DMS153 (cell line): ENCODE data around the gene GDF10.

ENCODE experiments used
- DNase-seq: peaks from one replicate; lab custom pipeline; 2025; lab: John Stamatoyannopoulos, UW

GDF10 gene

DNA sequence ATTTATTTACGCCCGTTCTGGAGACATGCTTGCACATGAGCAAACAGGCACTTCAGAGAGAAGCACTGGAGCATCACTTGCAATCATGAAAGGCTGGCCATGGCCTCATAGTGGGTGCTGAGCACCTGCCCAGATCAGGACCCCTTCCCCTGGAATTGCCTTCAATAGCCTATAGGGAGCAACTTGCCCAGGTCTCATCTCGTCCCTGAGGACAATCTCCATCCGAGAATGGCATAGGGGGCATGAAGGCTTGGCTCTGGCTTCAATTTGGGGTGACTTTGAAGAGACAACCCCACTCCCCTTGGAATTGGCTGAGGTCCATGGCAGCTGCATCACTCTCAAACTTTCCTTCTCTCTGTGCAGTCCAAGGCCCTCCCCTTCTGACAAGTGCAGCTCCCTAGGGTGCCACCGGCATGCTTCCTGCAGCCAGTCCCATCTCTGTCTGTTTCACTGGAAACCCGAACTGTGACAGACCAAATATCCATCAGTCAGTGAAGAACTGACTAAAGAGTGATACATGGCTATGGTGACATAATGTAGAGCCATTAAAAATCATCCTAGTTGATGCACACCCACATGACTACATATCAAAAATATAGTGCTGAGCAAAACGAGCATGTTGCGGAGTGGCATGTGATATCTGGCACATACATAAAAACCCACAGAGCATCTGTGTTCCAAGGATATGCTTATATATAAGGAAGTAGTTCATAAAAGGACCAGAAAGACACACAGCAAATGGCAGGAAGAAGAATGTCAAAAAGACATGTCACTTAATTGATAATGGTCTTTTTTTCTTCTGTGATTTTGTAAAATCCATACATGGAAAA lies 34.7 kb downstream of the GDF10 start:
- DNase-seq = no peak

DNA sequence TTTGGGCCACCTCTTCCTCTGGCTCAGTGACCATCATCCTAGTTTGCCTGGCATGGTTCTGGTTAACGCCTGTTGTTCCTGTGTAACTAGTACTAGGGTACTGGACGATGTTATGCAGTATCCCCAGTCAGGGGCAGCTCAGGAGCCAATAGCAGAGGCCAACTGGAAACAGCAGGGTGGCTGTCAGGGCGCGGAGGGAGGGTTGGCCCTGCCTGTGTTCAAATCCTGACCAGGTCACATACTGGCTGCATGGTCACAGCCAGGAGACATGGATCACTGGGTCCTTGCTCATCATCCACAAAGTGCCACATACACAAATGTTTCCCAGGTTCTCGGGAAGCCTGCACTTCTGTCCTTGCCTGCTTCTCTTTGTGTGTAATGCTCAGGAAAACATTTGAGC lies 35.9 kb downstream of the GDF10 start:
- no peak for DNase-seq

DNA sequence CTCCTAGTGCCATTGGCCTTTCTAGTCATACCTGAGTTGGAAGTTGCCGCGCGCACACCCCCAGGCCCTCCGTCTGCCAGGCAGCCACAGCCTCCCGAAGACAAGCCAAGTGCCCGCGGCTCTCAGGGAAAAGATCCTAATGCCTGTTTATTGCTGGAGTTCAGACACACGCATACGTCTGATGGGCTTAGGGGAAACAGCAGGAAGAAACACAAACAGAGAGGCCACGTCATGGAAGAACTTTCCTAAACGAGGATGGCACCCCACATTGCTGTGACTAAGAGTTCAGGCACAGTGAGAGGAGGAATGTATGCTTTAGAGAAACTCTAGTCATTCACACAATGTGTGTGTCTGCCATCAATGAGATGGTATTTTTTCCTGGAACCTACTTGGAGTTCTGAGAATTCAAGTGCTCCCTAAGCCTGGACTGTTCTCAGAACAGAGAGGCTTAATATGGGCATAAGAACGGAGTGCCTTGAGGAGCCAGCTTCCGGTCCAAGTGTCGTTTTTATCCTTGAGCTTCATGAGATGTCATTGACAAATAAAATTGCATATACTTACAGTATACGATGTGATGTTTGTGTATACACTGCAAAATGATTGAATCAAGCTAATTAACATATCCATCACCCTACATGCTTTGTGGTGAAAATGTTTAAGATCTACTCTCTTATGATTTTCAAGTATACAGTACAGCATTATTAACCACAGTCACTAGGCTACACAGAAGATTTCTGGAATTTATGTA lies 36.6 kb downstream of the GDF10 start:
- no peak for DNase-seq

DNA sequence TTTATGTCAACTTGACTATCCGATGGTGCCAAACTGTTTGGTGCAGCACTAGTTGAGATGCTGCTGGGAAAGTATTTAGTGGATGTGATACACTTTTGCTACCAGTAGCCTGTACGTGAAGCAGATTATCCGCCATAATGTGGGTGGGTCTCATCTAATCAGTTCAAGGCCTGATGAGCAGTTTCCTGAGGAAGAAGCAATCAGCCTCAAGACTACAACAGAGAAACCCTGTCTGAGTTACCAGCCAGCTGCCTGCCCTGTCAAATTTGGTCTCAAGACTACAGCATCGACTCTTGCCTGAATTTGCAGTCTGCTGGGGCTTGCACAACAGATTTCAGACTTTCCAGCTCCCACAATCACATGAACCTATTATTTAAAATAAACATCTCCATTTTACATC lies 37.3 kb downstream of the GDF10 start:
- no peak for DNase-seq

DNA sequence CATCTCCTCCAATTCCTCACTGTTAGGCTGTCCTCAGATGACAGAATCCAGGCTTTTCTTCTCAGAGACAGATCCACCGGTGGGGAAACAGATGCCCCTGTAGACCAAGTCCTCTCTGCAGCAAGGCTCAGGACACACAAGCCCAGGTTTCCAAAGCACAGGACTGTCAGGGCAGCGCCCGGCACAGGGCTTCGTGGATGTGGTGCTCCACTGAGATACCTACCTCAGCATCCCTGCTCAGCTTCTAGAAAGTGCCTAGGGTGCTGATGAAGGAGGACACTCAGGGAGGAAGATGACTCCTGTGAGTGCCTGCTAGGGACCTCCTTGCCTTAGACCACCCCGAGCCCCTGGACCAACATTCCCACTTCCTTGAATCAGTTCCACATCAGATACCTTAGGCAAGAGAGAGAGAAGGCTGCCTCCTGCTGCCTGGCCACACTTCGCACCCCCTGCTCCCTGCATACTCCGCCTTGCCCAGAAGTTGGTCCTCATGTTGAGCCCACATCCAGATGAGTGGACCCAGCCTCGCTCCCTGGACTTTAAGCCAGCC lies 39.3 kb downstream of the GDF10 start:
- DNase-seq = no peak

DNA sequence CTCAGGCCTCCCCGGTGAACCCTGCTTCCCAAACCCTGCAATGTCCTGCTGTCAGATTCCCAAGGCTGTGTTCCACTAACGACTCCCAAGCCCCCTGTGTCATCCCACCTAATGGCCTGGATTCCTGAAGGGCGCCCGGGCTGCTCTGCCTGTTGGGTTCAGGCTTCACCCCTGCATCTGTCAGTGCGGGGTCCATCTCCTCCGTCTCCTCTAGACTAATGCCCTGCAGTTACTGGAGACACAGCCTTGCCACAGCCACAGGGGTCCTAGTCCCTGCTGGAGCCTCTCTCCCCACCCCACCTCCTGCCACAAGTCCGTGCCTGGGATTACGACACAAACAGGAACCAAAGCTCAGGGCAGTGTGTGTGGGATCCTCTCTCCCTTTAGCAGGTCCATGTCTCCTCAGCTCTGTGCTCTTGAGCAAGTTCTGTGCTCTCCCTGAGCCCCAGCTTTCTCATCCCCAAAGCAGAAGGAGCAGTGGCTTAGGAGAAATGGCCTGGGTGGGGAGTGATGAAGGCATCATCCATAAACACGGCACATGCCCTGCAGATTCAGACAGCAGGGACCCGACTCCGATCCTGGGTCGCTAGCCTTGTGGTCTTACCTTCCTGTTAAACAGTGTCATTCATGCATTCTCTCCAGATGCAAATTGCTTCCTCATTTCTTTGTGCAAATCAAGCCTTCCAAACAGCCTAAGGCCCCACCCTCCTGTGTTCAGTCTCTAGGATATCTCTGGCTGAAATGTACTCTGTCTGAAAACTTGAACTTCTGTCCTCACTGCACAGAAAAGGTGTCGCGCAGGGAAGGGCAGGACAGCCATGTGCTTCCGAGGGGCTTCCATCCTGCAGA lies 40.0 kb downstream of the GDF10 start:
- DNase-seq = no peak

DNA sequence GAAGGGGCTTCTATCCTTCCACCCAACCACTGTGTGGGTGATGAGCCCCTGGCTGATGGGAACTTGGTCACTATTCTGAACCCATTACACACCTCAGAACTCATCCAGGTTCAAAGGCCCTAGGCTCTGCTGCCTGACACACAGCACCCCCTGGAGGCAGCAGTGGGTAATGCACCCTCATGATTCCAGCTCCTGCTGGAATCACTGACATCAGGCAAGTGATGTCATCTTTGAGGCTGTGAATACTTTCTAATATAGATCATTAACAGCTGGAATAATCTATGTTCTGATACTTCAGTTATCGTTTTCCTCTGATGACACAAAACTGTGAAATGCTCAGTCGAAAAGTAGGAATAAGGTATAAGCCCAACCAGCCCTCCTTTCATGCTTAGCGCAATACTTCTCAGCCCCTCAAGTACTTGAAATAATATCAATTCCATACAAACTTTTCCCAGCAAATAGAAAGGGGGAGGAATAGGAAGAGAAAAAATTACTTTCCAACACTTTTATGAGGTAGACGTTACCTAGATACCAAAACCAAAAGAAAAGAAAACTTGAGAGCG lies 40.7 kb downstream of the GDF10 start:
- peak; percentile 5 for DNase-seq

DNA sequence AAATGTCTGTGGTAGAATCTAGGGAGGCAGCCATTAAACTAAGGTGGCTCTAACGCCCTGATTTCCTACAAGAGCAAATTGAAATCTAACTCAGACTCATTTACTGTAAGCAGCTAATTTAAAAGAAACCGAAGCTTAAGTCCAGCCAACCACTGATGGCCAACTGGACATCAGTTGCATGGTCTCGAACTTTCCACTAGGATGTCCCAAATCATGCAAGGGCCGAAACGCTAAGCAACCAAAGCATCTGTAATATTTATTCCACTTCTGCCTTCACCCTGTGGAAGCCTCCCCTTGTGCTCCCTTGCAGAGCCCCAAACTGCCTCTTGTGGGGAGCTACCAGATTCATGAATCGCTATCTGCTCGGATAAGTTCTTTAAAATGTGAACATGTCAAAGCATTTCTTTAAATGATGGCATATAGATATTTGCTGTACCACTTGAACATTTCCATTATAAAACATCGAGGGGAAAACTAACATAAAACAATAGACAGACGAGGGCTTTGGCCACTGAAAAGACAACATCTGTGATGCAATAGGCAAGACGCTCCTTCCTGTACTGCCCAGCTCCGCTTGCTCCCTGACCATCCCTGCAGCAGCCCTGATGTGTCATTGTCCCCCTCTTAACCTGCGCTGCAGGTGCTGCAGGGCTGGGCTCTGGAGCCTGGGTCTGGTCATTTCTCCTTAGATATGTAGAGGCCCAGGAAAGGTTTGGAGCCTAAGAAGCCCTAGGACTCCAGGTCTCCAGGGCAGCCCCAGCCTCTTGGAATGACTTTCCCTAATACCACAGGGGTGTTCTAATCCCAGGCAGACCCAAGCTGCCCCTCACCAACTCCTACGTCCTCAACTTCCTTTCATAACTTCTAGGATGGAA lies 45.2 kb downstream of the GDF10 start:
- DNase-seq = no peak

DNA sequence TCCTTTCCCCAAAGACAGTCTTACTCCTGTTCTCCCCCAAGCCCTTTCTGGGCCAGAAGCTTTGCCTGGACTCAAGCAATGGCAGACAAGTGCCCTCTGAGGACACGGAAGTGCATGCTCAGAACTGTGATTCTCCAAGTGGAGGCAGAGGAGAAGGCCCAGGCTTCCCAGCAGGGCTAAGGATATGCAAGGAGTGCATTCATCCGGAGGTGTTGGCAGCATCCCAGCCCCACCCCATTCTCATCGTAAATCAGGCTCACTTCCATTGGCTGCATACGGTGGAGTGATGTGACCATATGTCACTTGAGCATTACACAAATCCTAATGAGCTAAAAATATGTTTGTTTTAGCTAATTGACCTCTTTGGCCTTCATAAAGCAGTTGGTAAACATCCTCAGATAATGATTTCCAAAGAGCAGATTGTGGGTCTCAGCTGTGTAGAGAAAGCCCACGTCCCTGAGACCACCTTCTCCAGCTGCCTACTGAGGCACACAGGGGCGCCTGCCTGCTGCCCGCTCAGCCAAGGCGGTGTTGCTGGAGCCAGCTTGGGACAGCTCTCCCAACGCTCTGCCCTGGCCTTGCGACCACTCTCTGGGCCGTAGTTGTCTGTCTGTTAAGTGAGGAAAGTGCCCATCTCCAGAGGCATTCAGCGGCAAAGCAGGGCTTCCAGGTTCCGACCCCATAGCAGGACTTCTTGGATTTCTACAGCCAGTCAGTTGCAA lies 46.7 kb downstream of the GDF10 start:
- DNase-seq = peak; percentile 56

DNA sequence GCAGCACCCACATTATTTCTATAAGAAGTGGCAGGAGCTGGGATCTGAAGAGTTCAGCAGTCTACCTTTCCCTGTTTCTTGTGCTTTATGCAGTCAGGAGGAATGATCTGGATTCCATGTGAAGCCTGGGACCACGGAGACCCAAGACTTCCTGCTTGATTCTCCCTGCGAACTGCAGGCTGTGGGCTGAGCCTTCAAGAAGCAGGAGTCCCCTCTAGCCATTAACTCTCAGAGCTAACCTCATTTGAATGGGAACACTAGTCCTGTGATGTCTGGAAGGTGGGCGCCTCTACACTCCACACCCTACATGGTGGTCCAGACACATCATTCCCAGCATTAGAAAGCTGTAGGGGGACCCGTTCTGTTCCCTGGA lies 47.3 kb downstream of the GDF10 start:
- no peak for DNase-seq

DNA sequence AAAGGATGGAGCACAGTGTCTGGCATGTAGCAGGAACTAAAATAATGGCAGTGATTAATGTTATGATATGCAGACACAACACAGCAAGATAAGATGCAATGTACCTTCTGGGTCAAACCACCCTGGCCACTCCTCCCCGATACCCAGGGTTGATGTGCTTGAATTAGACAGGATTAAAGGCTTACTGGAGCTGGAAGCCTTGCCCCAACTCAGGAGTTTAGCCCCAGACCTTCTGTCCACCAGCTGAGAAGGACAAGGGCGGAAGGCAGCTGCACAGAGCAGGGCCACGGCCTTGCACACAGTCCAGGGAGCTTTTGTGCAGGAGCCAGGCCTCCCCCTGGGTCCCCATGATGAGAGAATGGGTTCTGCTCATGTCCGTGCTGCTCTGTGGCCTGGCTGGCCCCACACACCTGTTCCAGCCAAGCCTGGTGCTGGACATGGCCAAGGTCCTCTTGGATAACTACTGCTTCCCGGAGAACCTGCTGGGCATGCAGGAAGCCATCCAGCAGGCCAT lies 48.2 kb downstream of the GDF10 start, which contains the start of gene RBP3:
Gene RBP3, plus strand, starts transcription at position 226 of the 514 bp plus-strand sequence. Its CDS starts 122 bp downstream, at position 348.
- no peak for DNase-seq

DNA sequence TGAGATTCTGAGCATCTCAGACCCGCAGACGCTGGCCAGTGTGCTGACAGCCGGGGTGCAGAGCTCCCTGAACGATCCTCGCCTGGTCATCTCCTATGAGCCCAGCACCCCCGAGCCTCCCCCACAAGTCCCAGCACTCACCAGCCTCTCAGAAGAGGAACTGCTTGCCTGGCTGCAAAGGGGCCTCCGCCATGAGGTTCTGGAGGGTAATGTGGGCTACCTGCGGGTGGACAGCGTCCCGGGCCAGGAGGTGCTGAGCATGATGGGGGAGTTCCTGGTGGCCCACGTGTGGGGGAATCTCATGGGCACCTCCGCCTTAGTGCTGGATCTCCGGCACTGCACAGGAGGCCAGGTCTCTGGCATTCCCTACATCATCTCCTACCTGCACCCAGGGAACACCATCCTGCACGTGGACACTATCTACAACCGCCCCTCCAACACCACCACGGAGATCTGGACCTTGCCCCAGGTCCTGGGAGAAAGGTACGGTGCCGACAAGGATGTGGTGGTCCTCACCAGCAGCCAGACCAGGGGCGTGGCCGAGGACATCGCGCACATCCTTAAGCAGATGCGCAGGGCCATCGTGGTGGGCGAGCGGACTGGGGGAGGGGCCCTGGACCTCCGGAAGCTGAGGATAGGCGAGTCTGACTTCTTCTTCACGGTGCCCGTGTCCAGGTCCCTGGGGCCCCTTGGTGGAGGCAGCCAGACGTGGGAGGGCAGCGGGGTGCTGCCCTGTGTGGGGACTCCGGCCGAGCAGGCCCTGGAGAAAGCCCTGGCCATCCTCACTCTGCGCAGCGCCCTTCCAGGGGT lies 48.9 kb downstream of the GDF10 start:
- no peak for DNase-seq

DNA sequence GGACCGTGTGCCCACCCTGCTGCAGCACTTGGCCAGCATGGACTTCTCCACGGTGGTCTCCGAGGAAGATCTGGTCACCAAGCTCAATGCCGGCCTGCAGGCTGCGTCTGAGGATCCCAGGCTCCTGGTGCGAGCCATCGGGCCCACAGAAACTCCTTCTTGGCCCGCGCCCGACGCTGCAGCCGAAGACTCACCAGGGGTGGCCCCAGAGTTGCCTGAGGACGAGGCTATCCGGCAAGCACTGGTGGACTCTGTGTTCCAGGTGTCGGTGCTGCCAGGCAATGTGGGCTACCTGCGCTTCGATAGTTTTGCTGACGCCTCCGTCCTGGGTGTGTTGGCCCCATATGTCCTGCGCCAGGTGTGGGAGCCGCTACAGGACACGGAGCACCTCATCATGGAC lies 49.5 kb downstream of the GDF10 start:
- no peak for DNase-seq

DNA sequence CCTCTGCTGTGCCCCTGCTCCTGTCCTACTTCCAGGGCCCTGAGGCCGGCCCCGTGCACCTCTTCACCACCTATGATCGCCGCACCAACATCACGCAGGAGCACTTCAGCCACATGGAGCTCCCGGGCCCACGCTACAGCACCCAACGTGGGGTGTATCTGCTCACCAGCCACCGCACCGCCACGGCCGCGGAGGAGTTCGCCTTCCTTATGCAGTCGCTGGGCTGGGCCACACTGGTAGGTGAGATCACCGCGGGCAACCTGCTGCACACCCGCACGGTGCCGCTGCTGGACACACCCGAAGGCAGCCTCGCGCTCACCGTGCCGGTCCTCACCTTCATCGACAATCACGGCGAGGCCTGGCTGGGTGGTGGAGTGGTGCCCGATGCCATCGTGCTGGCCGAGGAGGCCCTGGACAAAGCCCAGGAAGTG lies 50.0 kb downstream of the GDF10 start:
- DNase-seq = no peak

DNA sequence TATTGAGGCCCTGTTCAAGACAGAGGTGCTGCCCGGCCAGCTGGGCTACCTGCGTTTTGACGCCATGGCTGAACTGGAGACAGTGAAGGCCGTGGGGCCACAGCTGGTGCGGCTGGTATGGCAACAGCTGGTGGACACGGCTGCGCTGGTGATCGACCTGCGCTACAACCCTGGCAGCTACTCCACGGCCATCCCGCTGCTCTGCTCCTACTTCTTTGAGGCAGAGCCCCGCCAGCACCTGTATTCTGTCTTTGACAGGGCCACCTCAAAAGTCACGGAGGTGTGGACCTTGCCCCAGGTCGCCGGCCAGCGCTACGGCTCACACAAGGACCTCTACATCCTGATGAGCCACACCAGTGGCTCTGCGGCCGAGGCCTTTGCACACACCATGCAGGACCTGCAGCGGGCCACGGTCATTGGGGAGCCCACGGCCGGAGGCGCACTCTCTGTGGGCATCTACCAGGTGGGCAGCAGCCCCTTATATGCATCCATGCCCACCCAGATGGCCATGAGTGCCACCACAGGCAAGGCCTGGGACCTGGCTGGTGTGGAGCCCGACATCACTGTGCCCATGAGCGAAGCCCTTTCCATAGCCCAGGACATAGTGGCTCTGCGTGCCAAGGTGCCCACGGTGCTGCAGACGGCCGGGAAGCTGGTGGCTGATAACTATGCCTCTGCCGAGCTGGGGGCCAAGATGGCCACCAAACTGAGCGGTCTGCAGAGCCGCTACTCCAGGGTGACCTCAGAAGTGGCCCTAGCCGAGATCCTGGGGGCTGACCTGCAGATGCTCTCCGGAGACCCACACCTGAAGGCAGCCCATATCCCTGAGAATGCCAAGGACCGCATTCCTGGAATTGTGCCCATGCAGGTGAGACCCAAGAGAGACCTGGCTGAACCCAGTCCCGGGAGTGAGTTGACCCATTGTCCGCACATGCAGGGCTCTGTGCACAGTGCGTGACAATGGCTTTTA lies 51.0 kb downstream of the GDF10 start:
- DNase-seq = no peak

DNA sequence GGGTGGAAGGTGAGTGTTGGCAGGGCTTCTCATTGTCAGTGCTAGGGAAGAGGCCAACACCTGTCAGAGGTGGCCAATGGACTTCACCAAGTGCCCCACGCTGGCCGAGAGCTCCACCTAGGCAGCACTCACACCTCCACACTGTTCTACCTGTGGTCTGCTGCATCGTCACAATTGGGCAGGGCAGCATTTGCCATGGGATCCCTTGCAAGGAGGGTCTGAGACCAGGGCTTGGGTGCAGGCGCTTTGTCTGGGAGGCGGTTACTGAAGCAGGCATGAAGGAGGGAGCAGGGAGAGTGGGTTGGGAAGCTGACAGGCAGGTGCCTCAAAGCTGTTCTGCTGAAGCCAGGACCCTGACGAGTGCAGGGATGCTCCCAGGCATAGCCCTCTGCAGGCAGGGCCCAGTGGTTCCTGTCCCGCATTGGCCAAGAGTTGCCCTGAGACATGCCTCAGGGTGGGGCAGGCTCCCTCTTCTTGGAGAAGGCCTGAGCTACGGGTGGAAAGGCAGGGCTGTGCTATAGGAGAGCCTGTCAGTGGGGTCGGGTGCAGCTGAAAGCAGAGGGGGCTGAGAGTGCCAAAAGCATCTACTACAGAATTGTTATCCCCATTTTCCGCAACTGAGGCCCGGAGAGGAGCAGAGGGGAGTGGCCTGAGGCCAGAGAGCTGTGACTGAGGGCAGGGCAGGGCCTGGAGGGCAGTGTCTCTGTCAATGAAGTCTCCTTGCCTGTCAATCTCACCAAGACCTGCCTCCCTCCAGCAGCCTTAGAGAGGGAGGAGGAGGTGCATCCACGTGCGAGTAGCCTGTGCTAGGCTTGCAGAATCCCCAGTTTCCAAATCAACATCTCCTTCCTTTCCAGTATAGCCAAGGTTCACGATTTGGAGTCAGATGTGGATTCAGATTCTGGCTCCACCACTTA lies 52.2 kb downstream of the GDF10 start:
- DNase-seq = no peak

DNA sequence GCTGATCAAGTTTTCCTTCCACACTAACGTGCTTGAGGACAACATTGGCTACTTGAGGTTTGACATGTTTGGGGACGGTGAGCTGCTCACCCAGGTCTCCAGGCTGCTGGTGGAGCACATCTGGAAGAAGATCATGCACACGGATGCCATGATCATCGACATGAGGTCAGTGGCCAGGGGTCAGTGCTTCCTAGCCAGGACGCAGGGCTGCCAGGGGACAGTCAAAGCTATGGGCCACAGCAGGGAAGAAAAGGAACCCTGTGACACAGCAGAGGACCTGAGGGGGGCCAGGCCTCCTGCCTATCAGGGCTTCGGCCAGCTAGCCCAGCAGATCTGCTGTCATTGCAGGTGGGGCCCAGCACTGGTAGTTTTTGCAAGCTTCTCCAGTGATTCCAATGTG lies 53.4 kb downstream of the GDF10 start:
- DNase-seq = no peak
